ENCODE data around the gene TSPAN11.
A peak's percentile ranks its signal among the peaks of the same experiment; 100 is the strongest.

Gene TSPAN11

GRCh38 chr12:30909349-30910037, 17.1 kb upstream of the TSPAN11 start:
- no peak overlapping the region for H3K4me3 ChIP-seq (replicated peaks; ENCODE audit: low read depth, low read length)
- no peak for TF ChIP-seq CTCF (IDR thresholded peaks at IDR 0.05; ENCODE audit: low read depth, low read length, missing control alignments)
- peak; percentile 41 for DNase-seq (ENCODE audit: extremely low read depth, low read depth)

GRCh38 chr12:30910038-30910350, 16.6 kb upstream of the TSPAN11 start:
- TF ChIP-seq CTCF (IDR thresholded peaks at IDR 0.05; ENCODE audit: low read depth, low read length, missing control alignments), result no peak

GRCh38 chr12:30911207-30911606, 15.3 kb upstream of the TSPAN11 start:
- TF ChIP-seq CTCF (IDR thresholded peaks at IDR 0.05; ENCODE audit: low read depth, low read length, missing control alignments), result no peak
- DNase-seq (ENCODE audit: extremely low read depth, low read depth), result no peak
- H3K4me3 ChIP-seq (replicated peaks; ENCODE audit: low read depth, low read length), result no peak overlapping the region

More at GRCh38 chr12:30910038-30910350, 16.6 kb upstream of the TSPAN11 start:
- no peak for DNase-seq (ENCODE audit: extremely low read depth, low read depth)
- no peak overlapping the region for H3K4me3 ChIP-seq (replicated peaks; ENCODE audit: low read depth, low read length)

GRCh38 chr12:30913323-30913722, 13.2 kb upstream of the TSPAN11 start:
- no peak overlapping the region for H3K4me3 ChIP-seq (replicated peaks; ENCODE audit: low read depth, low read length)
- no peak for TF ChIP-seq CTCF (IDR thresholded peaks at IDR 0.05; ENCODE audit: low read depth, low read length, missing control alignments)
- DNase-seq (ENCODE audit: extremely low read depth, low read depth), result no peak

- H3K4me3 ChIP-seq (replicated peaks; ENCODE audit: low read depth, low read length), result no peak overlapping the region
- no peak for TF ChIP-seq CTCF (IDR thresholded peaks at IDR 0.05; ENCODE audit: low read depth, low read length, missing control alignments)
- no peak for DNase-seq (ENCODE audit: extremely low read depth, low read depth)
Observed at GRCh38 chr12:30914986-30915591, 11.5 kb upstream of the TSPAN11 start.

GRCh38 chr12:30923057-30923456, 3.5 kb upstream of the TSPAN11 start:
- no peak overlapping the region for H3K4me3 ChIP-seq (replicated peaks; ENCODE audit: low read depth, low read length)
- no peak for TF ChIP-seq CTCF (IDR thresholded peaks at IDR 0.05; ENCODE audit: low read depth, low read length, missing control alignments)

More at GRCh38 chr12:30923057-30923456, 3.5 kb upstream of the TSPAN11 start:
- no peak for DNase-seq (ENCODE audit: extremely low read depth, low read depth)

All from HFF-Myc (cell line).